K562 (cell line): ENCODE results near the gene CDC45. TPM values are rescaled to one million over a fixed set of nuclear protein-coding genes. Genes with fewer than 3 reads are reported as not detected.

ENCODE experiments used
- ATAC-seq: fragments of 200-7000 bp; cut with Tn5 transposase; 3 replicates; pipeline ENCODE4 v1.9.1; 2020; ENCODE audit warnings: moderate library complexity
- BruUV-seq: library from RNA; stranded (reverse); fragments of 400-500 nt; replicated peaks from 2 replicates; lab custom pipeline; 2021; lab: Mats Ljungman, UMichigan
- CTCF ChIA-PET: fragments of 300-600 bp; formaldehyde crosslinking; extraction: SDS; loops from one replicate; lab custom pipeline; 2021; ENCODE audit warnings: low intra/inter-chr PET ratio; lab: Yijun Ruan, JAX
- POLR2A ChIA-PET: fragments of 300-600, 350-650 bp; sonication (Branson Sonifier 250); formaldehyde crosslinking; extraction: SDS; loops from one replicate; lab custom pipeline; 2021; ENCODE audit warnings: antibody characterized with exemption, inconsistent platforms; lab: Yijun Ruan, JAX
- DNase-seq, 4 experiments: peaks; one replicate each; pipeline versions ENCODE4 v3.0.0 to v3.0.0-alpha.2; 2011 to 2018; ENCODE audit warnings: low spot score in 3 of 4, mixed read lengths in 3 of 4; ENCODE audit errors: extremely low read depth in 1 of 4
- FAIRE-seq: peaks from 2 replicates; lab custom pipeline; 2011; peaks lifted over from hg19 to GRCh38; lab: Jason Lieb, UNC
- H2AFZ ChIP-seq: 2 replicates; pipeline ENCODE4 v1.6.0; 2011; ENCODE audit warnings: low read depth, low read length, control low read depth, inconsistent platforms
- H3K27ac ChIP-seq: fragments of 200-600 bp; 3 replicates; pipeline ENCODE4 v1.8.0; 2011; ENCODE audit warnings: low read depth, mild to moderate bottlenecking, control low read depth, inconsistent platforms, low read length, moderate library complexity, mixed read lengths; ENCODE audit errors: extremely low read depth
- H3K27me3 ChIP-seq, 2 experiments: fragments of 300-600 bp in 1 of 2; 2 replicates in 1 of 2; 3 replicates in 1 of 2; pipeline versions ENCODE4 v1.6.0 to v1.8.0; 2011; ENCODE audit warnings: inconsistent platforms in 2 of 2, low read length in 2 of 2, mild to moderate bottlenecking in 1 of 2, mixed read lengths in 1 of 2, moderate library complexity in 1 of 2; ENCODE audit not compliant: control insufficient read depth in 2 of 2, insufficient read depth in 2 of 2
- H3K36me3 ChIP-seq: fragments of 300-600 bp; 3 replicates; pipeline ENCODE4 v1.8.0; 2011; ENCODE audit warnings: mild to moderate bottlenecking, low read length, inconsistent platforms; ENCODE audit not compliant: control insufficient read depth, insufficient read depth
- H3K4me1 ChIP-seq, 2 experiments: fragments of 200-600 bp in 1 of 2; replicated peaks in 1 of 2; 2 replicates in 1 of 2; 3 replicates in 1 of 2; pipeline versions ENCODE4 v1.5.1 to v1.8.0; 2011; ENCODE audit warnings: inconsistent platforms in 2 of 2, low read length in 2 of 2, mild to moderate bottlenecking in 1 of 2, mixed read lengths in 1 of 2, moderate library complexity in 1 of 2; ENCODE audit not compliant: control insufficient read depth in 2 of 2, insufficient read depth in 2 of 2
- H3K4me2 ChIP-seq: 2 replicates; pipeline ENCODE4 v1.6.1; 2011; ENCODE audit warnings: low read length, control low read depth, inconsistent platforms, mixed read lengths; ENCODE audit not compliant: insufficient read depth
- H3K4me3 ChIP-seq: fragments of 200-600 bp; sonication (generic), shearing (Covaris generic); 2 replicates; pipeline ENCODE4 v1.5.1; 2016; ENCODE audit warnings: control low read depth, inconsistent platforms
- H3K79me2 ChIP-seq: fragments of 200-600 bp; 3 replicates; pipeline ENCODE4 v1.8.0; 2011; ENCODE audit warnings: low read length, inconsistent platforms; ENCODE audit not compliant: control insufficient read depth, insufficient read depth
- H3K9ac ChIP-seq, 2 experiments: 2 replicates each; pipeline versions ENCODE4 v1.6.0 to v1.6.1; 2011; ENCODE audit warnings: low read depth in 2 of 2, low read length in 2 of 2, control low read depth in 1 of 2, inconsistent platforms in 1 of 2, mild to moderate bottlenecking in 1 of 2, mixed read lengths in 1 of 2; ENCODE audit not compliant: insufficient read depth in 1 of 2
- H3K9me1 ChIP-seq: one replicate; pipeline ENCODE4 v1.6.0; 2011; ENCODE audit warnings: inconsistent platforms, mild to moderate bottlenecking, low read length, moderate library complexity; ENCODE audit not compliant: control insufficient read depth, insufficient read depth
- H3K9me3 ChIP-seq: replicated peaks from 2 replicates; pipeline ENCODE4 v1.5.1; 2011; ENCODE audit warnings: low read depth, low read length, inconsistent platforms; ENCODE audit not compliant: control insufficient read depth, insufficient read depth
- H4K20me1 ChIP-seq: replicated peaks from 2 replicates; pipeline ENCODE4 v1.6.1; 2011; ENCODE audit warnings: low read length, inconsistent platforms, mixed read lengths; ENCODE audit not compliant: control insufficient read depth, insufficient read depth
- ATF4 ChIP-seq: fragments of 450-650 bp; formaldehyde crosslinking; IDR thresholded peaks from 2 replicates; pipeline ENCODE4 v1.4.0; 2022; ENCODE audit warnings: mild to moderate bottlenecking, moderate library complexity
- ELF4 ChIP-seq: fragments of 450-650 bp; formaldehyde crosslinking; IDR thresholded peaks from 2 replicates; pipeline ENCODE4 v1.4.0; 2022; ENCODE audit warnings: missing genetic modification characterization
- HDAC6 ChIP-seq: IDR thresholded peaks from 2 replicates; pipeline ENCODE4 v1.6.1; 2012; ENCODE audit warnings: low read depth, mild to moderate bottlenecking, control low read depth, inconsistent platforms, low read length, moderate library complexity
- HNRNPL ChIP-seq: fragments of 200-400 bp; formaldehyde crosslinking; IDR thresholded peaks from 2 replicates; pipeline ENCODE4 v1.6.1; 2017; ENCODE audit warnings: low read depth, mild to moderate bottlenecking, low read length
- KLF13 ChIP-seq: fragments of 450-650 bp; IDR thresholded peaks from 2 replicates; pipeline ENCODE4 v1.6.1; 2016; ENCODE audit warnings: missing genetic modification characterization, low read depth, mild to moderate bottlenecking, missing compliant biosample characterization, moderate library complexity, borderline replicate concordance
- MAFK ChIP-seq: IDR thresholded peaks from 2 replicates; pipeline ENCODE4 v1.6.1; 2011; ENCODE audit warnings: low read length, improper control_type of control experiment
- MAZ ChIP-seq, 2 experiments: fragments of 450-650 bp in 1 of 2; sonication (generic) in 1 of 2; formaldehyde crosslinking; IDR thresholded peaks in 1 of 2; conservative IDR thresholded peaks in 1 of 2; 2 replicates each; pipeline versions ENCODE4 v1.4.0 to v1.5.0; 2020; ENCODE audit warnings: mild to moderate bottlenecking in 1 of 2, missing genetic modification reagents in 1 of 2
- MXD1 ChIP-seq: fragments of 250-450 bp; sonication (Bioruptor Pico); IDR thresholded peaks from 2 replicates; pipeline ENCODE4 v1.8.0; 2021; ENCODE audit warnings: borderline replicate concordance, mild to moderate bottlenecking, moderate library complexity; ENCODE audit not compliant: poor library complexity, severe bottlenecking
- NR2C2 ChIP-seq, 2 experiments: fragments of 200-800 bp in 1 of 2; sonication (Bioruptor generic) in 1 of 2; sonication (generic) in 1 of 2; formaldehyde crosslinking in 1 of 2; IDR thresholded peaks; 2 replicates each; pipeline versions ENCODE4 v1.6.1 to v1.8.0; 2016 to 2022; ENCODE audit warnings: mild to moderate bottlenecking in 1 of 2, missing compliant biosample characterization in 1 of 2, missing genetic modification characterization in 1 of 2, missing genetic modification reagents in 1 of 2
- SMC3 ChIP-seq: conservative IDR thresholded peaks from 2 replicates; pipeline ENCODE4 v1.6.1; 2011; ENCODE audit warnings: low read depth, low read length, improper control_type of control experiment; ENCODE audit not compliant: insufficient read depth
- SP2 ChIP-seq: IDR thresholded peaks from 2 replicates; pipeline ENCODE4 v1.6.1; 2011; ENCODE audit warnings: mild to moderate bottlenecking, low read depth, low read length, moderate library complexity; ENCODE audit not compliant: poor library complexity, severe bottlenecking; ENCODE audit errors: extremely low read depth
- STAT6 ChIP-seq: sonication (generic); formaldehyde crosslinking; IDR thresholded peaks from 2 replicates; pipeline ENCODE4 v1.8.1; 2023; ENCODE audit warnings: mild to moderate bottlenecking, missing genetic modification reagents
- THRA ChIP-seq: fragments of 450-650 bp; IDR thresholded peaks from 2 replicates; pipeline ENCODE4 v1.6.1; 2017; ENCODE audit warnings: mild to moderate bottlenecking, moderate library complexity
- ZNF253 ChIP-seq: fragments of 250-450 bp; sonication (Bioruptor Pico); conservative IDR thresholded peaks from 2 replicates; pipeline ENCODE4 v1.6.1; 2021; ENCODE audit warnings: mild to moderate bottlenecking
- WGBS: fragments of 100-300 bp; shearing (Covaris generic); methylation state at CpG from one replicate; pipeline ENCODE4 v1.1.6; 2016; ENCODE audit warnings: low coverage, mixed read lengths; ENCODE audit not compliant: insufficient coverage; ENCODE audit errors: missing lambda C conversion rate; 5-methylcytosine and 5-hydroxymethylcytosine counted together
- in situ Hi-C: fragments of 300-500 bp; cut with MboI; formaldehyde crosslinking; loops from 4 replicates; pipeline ENCODE4 v1.15.0; 2018; ENCODE audit warnings: inconsistent platforms, mixed read lengths
- intact Hi-C: fragments of 100-400 bp; cut with micrococcal nuclease; formaldehyde crosslinking; loops from 2 replicates; pipeline ENCODE4 v1.14.2; 2022
- polyA plus RNA-seq, 8 experiments: library from polyadenylated mRNA; depleted of rRNA in 4 of 8; stranded (reverse) in 5 of 8; unstranded in 3 of 8; fragments of >200 nt; fragmentation: Nextera tagmentation in 2 of 8; fragmentation: Illumina TruSeq in 1 of 8; extraction: Ambion mirVana in 2 of 8; extraction: Trizol in 1 of 8; gene quantifications; 2 replicates each; pipeline versions ENCODE4 v1.2.1 to v1.2.3, GENCODE V29; 2011 to 2014; ENCODE audit warnings: inconsistent platforms in 1 of 8, missing spikeins in 1 of 8
- total RNA-seq, 7 experiments: library from RNA; depleted of rRNA in 6 of 7; stranded (reverse); fragments of >200 nt in 6 of 7; fragmentation: Illumina TruSeq in 2 of 7; extraction: Trizol in 2 of 7; gene quantifications; 2 replicates each; pipeline versions ENCODE4 v1.2.1 to v1.2.3, GENCODE V29; 2011 to 2021; ENCODE audit warnings: low replicate concordance in 1 of 7

The CDC45 gene
- total and polyA plus RNA-seq, 9 of the 15 experiments (the other 6 are each of a cell fraction or from before 2014, with no cell fraction given) = 251 to 580 (median 410) TPM

- Histone ChIP-seq H3K9me3 (no peaks in the 10 kb centered on the region), H2AFZ (peak within 1 kb of the TSS; percentile 99), H3K9ac (peak within 1 kb of the TSS; percentile 95 to 97), H3K36me3 (peaks cover 59% of the 10 kb centered on the region), H3K9me1 (no peaks in the 10 kb centered on the region), H3K27me3 (no peaks in the 10 kb centered on the region), H3K4me3 (peak within 1 kb of the TSS; percentile 68), H4K20me1 (peaks cover 18% of the 10 kb centered on the region), H3K27ac (peak within 1 kb of the TSS; percentile 87), H3K79me2 (peaks cover 66% of the 10 kb centered on the region), H3K4me2 (peak within 1 kb of the TSS; percentile 100), H3K4me1 (peaks cover 17 to 39% of the 10 kb centered on the region in 2 experiments)
- intact Hi-C loops = loop anchor here (1.0 to 5.0 kb wide), 5 partner anchors 15 to 310 kb away; partner anchors contain the start of genes C22orf39, CDC45, DGCR2 and SLC25A1
- DNase-seq = peak; percentile 100
- BruUV-seq = no TSS peak
- POLR2A ChIA-PET = interaction anchor here (0.6 to 11.9 kb wide), 35 partner anchors 9 to 1376 kb away, joined by 3 to 284 read pairs (median 4); partner anchors contain the start of genes C22orf39, CDC45, SLC25A1 and UFD1
- FAIRE-seq = peak; percentile 81
- under 1% methylated on average over 74 of the region's 74 CpGs for WGBS
- peak; percentile 92 for ATAC-seq
- CTCF ChIA-PET = interaction anchor here (1.7 kb wide), 1 partner anchor 47 kb away, joined by 5 read pairs; the partner anchor contains the start of genes CDC45 and UFD1
- in situ Hi-C loops = no loop called here
- TF ChIP-seq ZNF253 (CRISPR knock-in tag) (peak; percentile 92), SMC3 (peak; percentile 39; the same call in 1 of the 2 replicates), HDAC6 (peak; percentile 90), NR2C2 (CRISPR knock-in tag; IDR thresholded peaks at IDR 0.05) (no peak), NR2C2 (tag; IDR thresholded peaks at IDR 0.05) (no peak), ATF4 (CRISPR knock-in tag) (peak; percentile 77), KLF13 (peak; percentile 99), ELF4 (CRISPR knock-in tag) (peak; percentile 98), HNRNPL (peak; percentile 100), THRA (no peak), STAT6 (peak; percentile 100), MAZ (CRISPR knock-in tag; conservative IDR thresholded peaks at IDR 0.05 in 1 of 2, IDR thresholded peaks at IDR 0.05 in 1 of 2) (peak; percentile 100), MAFK (peak; percentile 63), SP2 (peak; percentile 46), MXD1 (CRISPR knock-in tag) (peak; percentile 96)
These were observed 47.4 kb upstream of the CDC45 start, which contains the start of gene MRPL40 for GRCh38 chr22:19432133-19432851. Gene MRPL40 (plus strand): TSS chr22:19432545. CDS start chr22:19432555, 10 bp downstream.
